NOMO-1 (cell line): ENCODE measurements around the gene LDHD.

Experiments used
- DNase-seq, 2 experiments: peaks; one replicate each; lab custom pipeline; 2025; ENCODE audit not compliant: unreplicated experiment in 2 of 2; lab: John Stamatoyannopoulos, UW

LDHD gene

GRCh38 chr16:75064403-75065148, 52.0 kb downstream of the LDHD start:
- peak; percentile 80 to 90 for DNase-seq

- DNase-seq, result no peak
These were observed 53.0 kb downstream of the LDHD start for GRCh38 chr16:75063549-75064088.

- no peak for DNase-seq
These were observed 53.6 kb downstream of the LDHD start for GRCh38 chr16:75062976-75063346.

- no peak for DNase-seq
These were observed 54.2 kb downstream of the LDHD start for GRCh38 chr16:75062135-75062975.
